K562 (cell line): Measurements from ENCODE around the gene NEUROD4. TPM values are rescaled to one million over a fixed set of nuclear protein-coding genes. Genes with fewer than 3 reads are reported as not detected.

Source experiments
- CTBP1 ChIP-seq: fragments of 450-650 bp; IDR thresholded peaks from 2 replicates; pipeline ENCODE4 v1.6.1; 2016; ENCODE audit warnings: borderline replicate concordance
- ELF4 ChIP-seq: fragments of 450-650 bp; formaldehyde crosslinking; IDR thresholded peaks from 2 replicates; pipeline ENCODE4 v1.4.0; 2022; ENCODE audit warnings: missing genetic modification characterization
- EP400 ChIP-seq: fragments of 450-650 bp; IDR thresholded peaks from 2 replicates; pipeline ENCODE4 v1.6.1; 2017; ENCODE audit warnings: antibody characterized with exemption, mild to moderate bottlenecking, moderate library complexity
- GABPA ChIP-seq: fragments of 200-800 bp; sonication (Bioruptor generic); conservative IDR thresholded peaks from 2 replicates; pipeline ENCODE4 v1.6.1; 2016; ENCODE audit warnings: low read depth, missing genetic modification characterization, missing compliant biosample characterization
- GABPB1 ChIP-seq: sonication (generic); formaldehyde crosslinking; IDR thresholded peaks from 2 replicates; pipeline ENCODE4 v1.8.0; 2022; ENCODE audit warnings: mild to moderate bottlenecking, missing genetic modification reagents
- KHSRP ChIP-seq: fragments of 450-650 bp; IDR thresholded peaks from 2 replicates; pipeline ENCODE4 v1.6.1; 2017
- NFE2 ChIP-seq: IDR thresholded peaks from 2 replicates; pipeline ENCODE4 v1.6.1; 2014; ENCODE audit warnings: antibody characterized with exemption, low read depth
- PHF21A ChIP-seq: fragments of 450-650 bp; IDR thresholded peaks from 2 replicates; pipeline ENCODE4 v1.6.1; 2017; ENCODE audit warnings: low read depth, borderline replicate concordance
- PHF8 ChIP-seq: fragments of 200-600 bp; sonication (generic); IDR thresholded peaks from 2 replicates; pipeline ENCODE4 v1.6.1; 2012; ENCODE audit warnings: mixed run types, mild to moderate bottlenecking, inconsistent platforms, low read length, moderate library complexity, borderline replicate concordance
- RAD21 ChIP-seq, 2 experiments: fragments of 250-450 bp in 1 of 2; fragments of 450-650 bp in 1 of 2; sonication (Bioruptor Pico) in 1 of 2; formaldehyde crosslinking in 1 of 2; IDR thresholded peaks in 1 of 2; conservative IDR thresholded peaks in 1 of 2; 2 replicates each; pipeline versions ENCODE4 v1.4.0 to v1.8.0; 2020 to 2022; ENCODE audit warnings: mild to moderate bottlenecking in 2 of 2, moderate library complexity in 1 of 2
- RCOR1 ChIP-seq, 2 experiments: IDR thresholded peaks; 2 replicates each; pipeline ENCODE4 v1.6.1; 2012; ENCODE audit warnings: low read depth in 2 of 2, low read length in 2 of 2, borderline replicate concordance in 1 of 2, improper control_type of control experiment in 1 of 2
- SPI1 ChIP-seq: IDR thresholded peaks from 2 replicates; pipeline ENCODE4 v1.6.1; 2011; ENCODE audit warnings: low read depth, low read length, control low read depth, borderline replicate concordance
- polyA plus RNA-seq, 8 experiments: library from polyadenylated mRNA; depleted of rRNA in 4 of 8; stranded (reverse) in 5 of 8; unstranded in 3 of 8; fragments of >200 nt; fragmentation: Nextera tagmentation in 2 of 8; fragmentation: Illumina TruSeq in 1 of 8; extraction: Ambion mirVana in 2 of 8; extraction: Trizol in 1 of 8; gene quantifications; 2 replicates each; pipeline versions ENCODE4 v1.2.1 to v1.2.3, GENCODE V29; 2011 to 2014; ENCODE audit warnings: inconsistent platforms in 1 of 8, missing spikeins in 1 of 8
- total RNA-seq, 7 experiments: library from RNA; depleted of rRNA in 6 of 7; stranded (reverse); fragments of >200 nt in 6 of 7; fragmentation: Illumina TruSeq in 2 of 7; extraction: Trizol in 2 of 7; gene quantifications; 2 replicates each; pipeline versions ENCODE4 v1.2.1 to v1.2.3, GENCODE V29; 2011 to 2021; ENCODE audit warnings: low replicate concordance in 1 of 7
- TF ChIP-seq, protein P1 (sequence below): fragments of 200-800 bp; sonication (Bioruptor generic); IDR thresholded peaks from 2 replicates; pipeline ENCODE4 v1.6.1; 2017; ENCODE audit warnings: missing genetic modification characterization, missing compliant biosample characterization
- TF ChIP-seq, protein P2 (sequence below): fragments of 450-650 bp; formaldehyde crosslinking; IDR thresholded peaks from 2 replicates; pipeline ENCODE4 v1.4.0; 2020; ENCODE audit warnings: mild to moderate bottlenecking, moderate library complexity
- TF ChIP-seq, protein P3 (sequence below): fragments of 250-450 bp; sonication (Bioruptor Pico); IDR thresholded peaks from 2 replicates; pipeline ENCODE4 v1.4.0; 2020
- TF ChIP-seq, protein P4 (sequence below): fragments of 450-650 bp; IDR thresholded peaks from 2 replicates; pipeline ENCODE4 v1.6.1; 2016; ENCODE audit warnings: borderline replicate concordance

The NEUROD4 gene
- total and polyA plus RNA-seq, 9 of the 15 experiments (the other 6 are each of a cell fraction or from before 2014, with no cell fraction given): not detected

DNA sequence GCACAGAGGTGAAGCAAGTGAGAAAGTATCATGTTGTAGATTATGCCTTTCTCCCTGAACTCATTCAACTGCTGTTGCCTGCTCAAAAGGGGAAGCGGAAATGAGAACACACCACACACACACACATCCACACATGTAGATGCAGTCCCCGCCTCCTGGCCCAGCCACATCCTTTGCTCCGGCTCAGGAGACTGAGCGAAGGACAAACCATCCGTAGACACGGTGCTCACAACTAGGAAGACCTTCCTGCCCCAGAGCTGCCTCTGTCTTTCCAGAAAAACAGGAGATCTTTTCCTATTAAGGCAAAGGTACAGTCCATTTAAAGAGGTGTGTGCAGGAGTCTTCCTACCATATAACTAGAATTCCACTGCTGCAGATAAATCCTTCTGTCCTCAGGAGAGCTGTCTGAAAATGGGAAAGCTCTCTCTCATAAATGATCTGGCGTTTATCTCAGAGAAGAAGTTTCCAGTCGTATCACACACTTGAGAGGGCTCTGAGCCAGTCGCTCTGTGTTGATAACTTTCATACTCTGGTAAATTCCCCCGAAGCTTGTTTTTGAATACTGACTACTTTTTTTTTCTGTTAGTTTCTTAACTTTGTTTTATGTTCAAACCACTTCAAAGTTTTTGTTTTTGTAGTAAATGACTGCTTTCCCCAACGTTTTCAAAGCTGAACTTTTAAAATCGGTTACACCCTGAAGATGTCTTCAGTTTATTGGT lies 35.0 kb upstream of the NEUROD4 start, which contains the start of gene TESPA1 (continued):
- TF ChIP-seq, protein P1, sequence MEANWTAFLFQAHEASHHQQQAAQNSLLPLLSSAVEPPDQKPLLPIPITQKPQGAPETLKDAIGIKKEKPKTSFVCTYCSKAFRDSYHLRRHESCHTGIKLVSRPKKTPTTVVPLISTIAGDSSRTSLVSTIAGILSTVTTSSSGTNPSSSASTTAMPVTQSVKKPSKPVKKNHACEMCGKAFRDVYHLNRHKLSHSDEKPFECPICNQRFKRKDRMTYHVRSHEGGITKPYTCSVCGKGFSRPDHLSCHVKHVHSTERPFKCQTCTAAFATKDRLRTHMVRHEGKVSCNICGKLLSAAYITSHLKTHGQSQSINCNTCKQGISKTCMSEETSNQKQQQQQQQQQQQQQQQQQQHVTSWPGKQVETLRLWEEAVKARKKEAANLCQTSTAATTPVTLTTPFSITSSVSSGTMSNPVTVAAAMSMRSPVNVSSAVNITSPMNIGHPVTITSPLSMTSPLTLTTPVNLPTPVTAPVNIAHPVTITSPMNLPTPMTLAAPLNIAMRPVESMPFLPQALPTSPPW (CRISPR knock-in tag): peak; percentile 32; the same call in 1 of the 2 replicates
- peak in 1 of 2 experiments; percentile 10; a peak in 1 of 4 replicates for TF ChIP-seq RAD21 (CRISPR knock-in tag; conservative IDR thresholded peaks at IDR 0.05 in 1 of 2, IDR thresholded peaks at IDR 0.05 in 1 of 2)
- TF ChIP-seq PHF21A: no peak
- peak; percentile 95 for TF ChIP-seq SPI1
- TF ChIP-seq CTBP1: peak; percentile 59; the same call in 1 of the 2 replicates
- no peak for TF ChIP-seq KHSRP
- TF ChIP-seq GABPA (tag): peak; percentile 94
- TF ChIP-seq EP400: no peak
- TF ChIP-seq, protein P2, sequence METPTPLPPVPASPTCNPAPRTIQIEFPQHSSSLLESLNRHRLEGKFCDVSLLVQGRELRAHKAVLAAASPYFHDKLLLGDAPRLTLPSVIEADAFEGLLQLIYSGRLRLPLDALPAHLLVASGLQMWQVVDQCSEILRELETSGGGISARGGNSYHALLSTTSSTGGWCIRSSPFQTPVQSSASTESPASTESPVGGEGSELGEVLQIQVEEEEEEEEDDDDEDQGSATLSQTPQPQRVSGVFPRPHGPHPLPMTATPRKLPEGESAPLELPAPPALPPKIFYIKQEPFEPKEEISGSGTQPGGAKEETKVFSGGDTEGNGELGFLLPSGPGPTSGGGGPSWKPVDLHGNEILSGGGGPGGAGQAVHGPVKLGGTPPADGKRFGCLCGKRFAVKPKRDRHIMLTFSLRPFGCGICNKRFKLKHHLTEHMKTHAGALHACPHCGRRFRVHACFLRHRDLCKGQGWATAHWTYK (CRISPR knock-in tag): 0 out of 2 replicates have a peak, but pooled peaks have one; percentile 25
- TF ChIP-seq, protein P3, sequence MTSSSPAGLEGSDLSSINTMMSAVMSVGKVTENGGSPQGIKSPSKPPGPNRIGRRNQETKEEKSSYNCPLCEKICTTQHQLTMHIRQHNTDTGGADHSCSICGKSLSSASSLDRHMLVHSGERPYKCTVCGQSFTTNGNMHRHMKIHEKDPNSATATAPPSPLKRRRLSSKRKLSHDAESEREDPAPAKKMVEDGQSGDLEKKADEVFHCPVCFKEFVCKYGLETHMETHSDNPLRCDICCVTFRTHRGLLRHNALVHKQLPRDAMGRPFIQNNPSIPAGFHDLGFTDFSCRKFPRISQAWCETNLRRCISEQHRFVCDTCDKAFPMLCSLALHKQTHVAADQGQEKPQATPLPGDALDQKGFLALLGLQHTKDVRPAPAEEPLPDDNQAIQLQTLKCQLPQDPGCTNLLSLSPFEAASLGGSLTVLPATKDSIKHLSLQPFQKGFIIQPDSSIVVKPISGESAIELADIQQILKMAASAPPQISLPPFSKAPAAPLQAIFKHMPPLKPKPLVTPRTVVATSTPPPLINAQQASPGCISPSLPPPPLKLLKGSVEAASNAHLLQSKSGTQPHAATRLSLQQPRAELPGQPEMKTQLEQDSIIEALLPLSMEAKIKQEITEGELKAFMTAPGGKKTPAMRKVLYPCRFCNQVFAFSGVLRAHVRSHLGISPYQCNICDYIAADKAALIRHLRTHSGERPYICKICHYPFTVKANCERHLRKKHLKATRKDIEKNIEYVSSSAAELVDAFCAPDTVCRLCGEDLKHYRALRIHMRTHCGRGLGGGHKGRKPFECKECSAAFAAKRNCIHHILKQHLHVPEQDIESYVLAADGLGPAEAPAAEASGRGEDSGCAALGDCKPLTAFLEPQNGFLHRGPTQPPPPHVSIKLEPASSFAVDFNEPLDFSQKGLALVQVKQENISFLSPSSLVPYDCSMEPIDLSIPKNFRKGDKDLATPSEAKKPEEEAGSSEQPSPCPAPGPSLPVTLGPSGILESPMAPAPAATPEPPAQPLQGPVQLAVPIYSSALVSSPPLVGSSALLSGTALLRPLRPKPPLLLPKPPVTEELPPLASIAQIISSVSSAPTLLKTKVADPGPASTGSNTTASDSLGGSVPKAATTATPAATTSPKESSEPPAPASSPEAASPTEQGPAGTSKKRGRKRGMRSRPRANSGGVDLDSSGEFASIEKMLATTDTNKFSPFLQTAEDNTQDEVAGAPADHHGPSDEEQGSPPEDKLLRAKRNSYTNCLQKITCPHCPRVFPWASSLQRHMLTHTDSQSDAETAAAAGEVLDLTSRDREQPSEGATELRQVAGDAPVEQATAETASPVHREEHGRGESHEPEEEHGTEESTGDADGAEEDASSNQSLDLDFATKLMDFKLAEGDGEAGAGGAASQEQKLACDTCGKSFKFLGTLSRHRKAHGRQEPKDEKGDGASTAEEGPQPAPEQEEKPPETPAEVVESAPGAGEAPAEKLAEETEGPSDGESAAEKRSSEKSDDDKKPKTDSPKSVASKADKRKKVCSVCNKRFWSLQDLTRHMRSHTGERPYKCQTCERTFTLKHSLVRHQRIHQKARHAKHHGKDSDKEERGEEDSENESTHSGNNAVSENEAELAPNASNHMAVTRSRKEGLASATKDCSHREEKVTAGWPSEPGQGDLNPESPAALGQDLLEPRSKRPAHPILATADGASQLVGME (CRISPR knock-in tag): 0 out of 2 replicates have a peak, but pooled peaks have one; percentile 70
- TF ChIP-seq, protein P4, sequence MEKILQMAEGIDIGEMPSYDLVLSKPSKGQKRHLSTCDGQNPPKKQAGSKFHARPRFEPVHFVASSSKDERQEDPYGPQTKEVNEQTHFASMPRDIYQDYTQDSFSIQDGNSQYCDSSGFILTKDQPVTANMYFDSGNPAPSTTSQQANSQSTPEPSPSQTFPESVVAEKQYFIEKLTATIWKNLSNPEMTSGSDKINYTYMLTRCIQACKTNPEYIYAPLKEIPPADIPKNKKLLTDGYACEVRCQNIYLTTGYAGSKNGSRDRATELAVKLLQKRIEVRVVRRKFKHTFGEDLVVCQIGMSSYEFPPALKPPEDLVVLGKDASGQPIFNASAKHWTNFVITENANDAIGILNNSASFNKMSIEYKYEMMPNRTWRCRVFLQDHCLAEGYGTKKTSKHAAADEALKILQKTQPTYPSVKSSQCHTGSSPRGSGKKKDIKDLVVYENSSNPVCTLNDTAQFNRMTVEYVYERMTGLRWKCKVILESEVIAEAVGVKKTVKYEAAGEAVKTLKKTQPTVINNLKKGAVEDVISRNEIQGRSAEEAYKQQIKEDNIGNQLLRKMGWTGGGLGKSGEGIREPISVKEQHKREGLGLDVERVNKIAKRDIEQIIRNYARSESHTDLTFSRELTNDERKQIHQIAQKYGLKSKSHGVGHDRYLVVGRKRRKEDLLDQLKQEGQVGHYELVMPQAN: no peak
- no peak for TF ChIP-seq NFE2
- TF ChIP-seq ELF4 (CRISPR knock-in tag): no peak
- TF ChIP-seq RCOR1 (IDR thresholded peaks at IDR 0.05; ENCODE audit: borderline replicate concordance in 1 of 2, low read depth in 2 of 2, low read length in 2 of 2): peak in 1 of 2 experiments; percentile 38; a peak in 1 of 4 replicates
- peak; percentile 12; the same call in 1 of the 2 replicates for TF ChIP-seq PHF8
- peak; percentile 87 for TF ChIP-seq GABPB1 (CRISPR knock-in tag)
